HG03460 (cell line): Measurements from ENCODE around the gene LPIN1.

Experiments
- ATAC-seq: cut with Tn5 transposase; IDR thresholded peaks from one replicate; pipeline ENCODE4 v1.9.1; 2021; ENCODE audit not compliant: unreplicated experiment

Gene LPIN1

GRCh38 chr2:11746376-11746806 is at the start of gene LPIN1:
LPIN1 (plus strand) TSS chr2:11746632; CDS start chr2:11765542, 18,910 bp downstream.
- peak; percentile 54 for ATAC-seq

GRCh38 chr2:11696736-11697102 is 49.7 kb upstream of the LPIN1 start:
- no peak for ATAC-seq

- ATAC-seq = no peak
These were observed 49.1 kb upstream of the LPIN1 start for GRCh38 chr2:11697103-11697871.

GRCh38 chr2:11698009-11698922 is 48.2 kb upstream of the LPIN1 start:
- ATAC-seq = no peak

- ATAC-seq = no peak
These were observed 46.5 kb upstream of the LPIN1 start for GRCh38 chr2:11699686-11700670.

GRCh38 chr2:11701206-11701605 is 45.2 kb upstream of the LPIN1 start:
- ATAC-seq = no peak

- ATAC-seq = no peak
These were observed 44.6 kb upstream of the LPIN1 start for GRCh38 chr2:11701751-11702301.

- no peak for ATAC-seq
These were observed 43.5 kb upstream of the LPIN1 start for GRCh38 chr2:11702946-11703345.

- ATAC-seq = no peak
These were observed 42.7 kb upstream of the LPIN1 start for GRCh38 chr2:11703700-11704099.

GRCh38 chr2:11705063-11705462 is 41.4 kb upstream of the LPIN1 start:
- ATAC-seq = no peak

GRCh38 chr2:11705711-11706110 is 40.7 kb upstream of the LPIN1 start:
- ATAC-seq = no peak

GRCh38 chr2:11708106-11708505 is 38.3 kb upstream of the LPIN1 start:
- no peak for ATAC-seq

- no peak for ATAC-seq
These were observed 37.1 kb upstream of the LPIN1 start for GRCh38 chr2:11709293-11709692.

- no peak for ATAC-seq
These were observed 36.2 kb upstream of the LPIN1 start for GRCh38 chr2:11710210-11710609.

- no peak for ATAC-seq
These were observed 35.6 kb upstream of the LPIN1 start for GRCh38 chr2:11710632-11711353.

- ATAC-seq = no peak
These were observed 35.1 kb upstream of the LPIN1 start for GRCh38 chr2:11711354-11711716.

GRCh38 chr2:11711751-11712150 is 34.7 kb upstream of the LPIN1 start:
- no peak for ATAC-seq

GRCh38 chr2:11712866-11713265 is 33.6 kb upstream of the LPIN1 start:
- ATAC-seq = no peak

GRCh38 chr2:11713815-11714214 is 32.6 kb upstream of the LPIN1 start:
- ATAC-seq = no peak
